H9 (cell line): Measurements from ENCODE around the gene C2orf92. TPM values are rescaled to one million over a fixed set of nuclear protein-coding genes. Genes with fewer than 3 reads are reported as not detected.

ENCODE experiments used
- DNase-seq: peaks from one replicate; pipeline ENCODE4 v3.0.0-alpha.2; 2017
- H2AFZ ChIP-seq: one replicate; pipeline ENCODE4 v1.6.1; 2013; ENCODE audit warnings: mild to moderate bottlenecking, low read length, control low read depth, moderate library complexity
- H2AK5ac ChIP-seq: 2 replicates; pipeline ENCODE4 v1.6.1; 2013; ENCODE audit warnings: low read length, control low read depth, mixed read lengths; ENCODE audit not compliant: insufficient read length
- H2BK120ac ChIP-seq: one replicate; pipeline ENCODE4 v1.6.1; 2013; ENCODE audit warnings: low read depth, mild to moderate bottlenecking, low read length, control low read depth, inconsistent platforms; ENCODE audit not compliant: poor library complexity, severe bottlenecking
- H2BK12ac ChIP-seq: 2 replicates; pipeline ENCODE4 v1.6.1; 2013; ENCODE audit warnings: low read length, control low read depth, mixed read lengths, low read depth; ENCODE audit not compliant: insufficient read length
- H2BK15ac ChIP-seq: 2 replicates; pipeline ENCODE4 v1.6.1; 2013; ENCODE audit warnings: low read depth, low read length, control low read depth
- H2BK20ac ChIP-seq: one replicate; pipeline ENCODE4 v1.6.1; 2013; ENCODE audit warnings: low read depth, mild to moderate bottlenecking, low read length, control low read depth, inconsistent platforms; ENCODE audit not compliant: poor library complexity, severe bottlenecking
- H2BK5ac ChIP-seq: 2 replicates; pipeline ENCODE4 v1.6.1; 2013; ENCODE audit warnings: low read length, control low read depth, mixed read lengths; ENCODE audit not compliant: insufficient read length
- H3K14ac ChIP-seq: 2 replicates; pipeline ENCODE4 v1.6.1; 2013; ENCODE audit warnings: low read length, control low read depth; ENCODE audit not compliant: insufficient read depth
- H3K18ac ChIP-seq: 2 replicates; pipeline ENCODE4 v1.6.1; 2013; ENCODE audit warnings: low read depth, mild to moderate bottlenecking, mixed read lengths, low read length, control low read depth; ENCODE audit not compliant: insufficient read length
- H3K23ac ChIP-seq: 2 replicates; pipeline ENCODE4 v1.6.1; 2013; ENCODE audit warnings: low read length, control low read depth, mixed read lengths, low read depth; ENCODE audit not compliant: insufficient read length
- H3K23me2 ChIP-seq: 2 replicates; pipeline ENCODE4 v1.6.1; 2013; ENCODE audit warnings: low read depth, mild to moderate bottlenecking, mixed read lengths, low read length, control low read depth; ENCODE audit not compliant: insufficient read length, poor library complexity, severe bottlenecking
- H3K27ac ChIP-seq: 2 replicates; pipeline ENCODE4 v1.5.1; 2013; ENCODE audit warnings: low read length, control low read depth, mixed read lengths, low read depth; ENCODE audit not compliant: insufficient read length
- H3K27me3 ChIP-seq: 2 replicates; pipeline ENCODE4 v1.6.1; 2013; ENCODE audit warnings: low read length, control low read depth, inconsistent platforms; ENCODE audit not compliant: insufficient read depth
- H3K4ac ChIP-seq: 2 replicates; pipeline ENCODE4 v1.6.1; 2013; ENCODE audit warnings: low read depth, mild to moderate bottlenecking, control low read depth, inconsistent platforms, low read length, moderate library complexity
- H3K4me1 ChIP-seq: 2 replicates; pipeline ENCODE4 v1.6.1; 2013; ENCODE audit warnings: low read length, control low read depth, inconsistent platforms; ENCODE audit not compliant: insufficient read depth
- H3K4me2 ChIP-seq: 2 replicates; pipeline ENCODE4 v1.6.1; 2013; ENCODE audit warnings: low read length, control low read depth, mixed read lengths; ENCODE audit not compliant: insufficient read length, insufficient read depth
- H3K56ac ChIP-seq: 2 replicates; pipeline ENCODE4 v1.6.1; 2013; ENCODE audit warnings: low read depth, mild to moderate bottlenecking, mixed read lengths, low read length, control low read depth; ENCODE audit not compliant: insufficient read length
- H3K79me1 ChIP-seq: 2 replicates; pipeline ENCODE4 v1.6.1; 2013; ENCODE audit warnings: low read depth, mild to moderate bottlenecking, moderate library complexity, low read length, control low read depth, inconsistent platforms; ENCODE audit not compliant: insufficient read depth, poor library complexity, severe bottlenecking
- H3K79me2 ChIP-seq: 2 replicates; pipeline ENCODE4 v1.6.1; 2013; ENCODE audit warnings: low read length, control low read depth, inconsistent platforms; ENCODE audit not compliant: insufficient read depth
- H3K9ac ChIP-seq: 2 replicates; pipeline ENCODE4 v1.6.1; 2013; ENCODE audit warnings: low read length, control low read depth, mixed read lengths; ENCODE audit not compliant: insufficient read length; ENCODE audit errors: extremely low read depth
- H3K9me3 ChIP-seq: one replicate; pipeline ENCODE4 v1.6.1; 2013; ENCODE audit warnings: low read depth, low read length, inconsistent platforms; ENCODE audit not compliant: control insufficient read depth
- H3T11ph ChIP-seq: one replicate; pipeline ENCODE4 v1.6.1; 2013; ENCODE audit warnings: mild to moderate bottlenecking, low read length, control low read depth, inconsistent platforms
- H4K20me1 ChIP-seq: one replicate; pipeline ENCODE4 v1.6.1; 2013; ENCODE audit not compliant: control insufficient read depth, insufficient read length, insufficient read depth
- H4K5ac ChIP-seq: 2 replicates; pipeline ENCODE4 v1.6.1; 2013; ENCODE audit warnings: low read depth, mild to moderate bottlenecking, mixed read lengths, low read length, control low read depth; ENCODE audit not compliant: insufficient read length
- H4K8ac ChIP-seq: replicated peaks from 2 replicates; pipeline ENCODE4 v1.6.1; 2013; ENCODE audit warnings: low read length, control low read depth, mixed read lengths, low read depth; ENCODE audit not compliant: insufficient read length
- H4K91ac ChIP-seq: 2 replicates; pipeline ENCODE4 v1.6.1; 2013; ENCODE audit warnings: low read depth, mild to moderate bottlenecking, moderate library complexity, mixed read lengths, low read length, control low read depth; ENCODE audit not compliant: insufficient read length
- H3K27ac Mint-ChIP-seq, 3 experiments: 2 replicates in 2 of 3; 3 replicates in 1 of 3; pipeline ENCODE4 v1.8.0; 2020 to 2021; ENCODE audit warnings: mixed read lengths in 3 of 3, mild to moderate bottlenecking in 1 of 3, moderate library complexity in 1 of 3
- H3K27me3 Mint-ChIP-seq: 2 replicates; pipeline ENCODE4 v1.8.0; 2021; ENCODE audit warnings: low read depth, mild to moderate bottlenecking, moderate library complexity, mixed read lengths
- H3K36me3 Mint-ChIP-seq, 3 experiments: 2 replicates in 2 of 3; 3 replicates in 1 of 3; pipeline ENCODE4 v1.8.0; 2020 to 2021; ENCODE audit warnings: low read depth in 3 of 3, mixed read lengths in 3 of 3; ENCODE audit not compliant: insufficient read depth in 1 of 3
- H3K4me1 Mint-ChIP-seq, 2 experiments: 2 replicates each; pipeline ENCODE4 v1.8.0; 2020; ENCODE audit warnings: mixed read lengths in 2 of 2
- H3K4me3 Mint-ChIP-seq, 2 experiments: 2 replicates in 1 of 2; 3 replicates in 1 of 2; pipeline ENCODE4 v1.8.0; 2020 to 2021; ENCODE audit warnings: mild to moderate bottlenecking in 2 of 2, mixed read lengths in 2 of 2, moderate library complexity in 1 of 2
- H3K9me3 Mint-ChIP-seq, 2 experiments: 2 replicates in 1 of 2; 3 replicates in 1 of 2; pipeline ENCODE4 v1.8.0; 2020; ENCODE audit warnings: mild to moderate bottlenecking in 2 of 2, mixed read lengths in 2 of 2, moderate library complexity in 1 of 2
- WGBS: extraction: QIAGEN DNeasy Blood & Tissue Kit; methylation state at CpG from one replicate; pipeline ENCODE4 v1.1.7; 2013; ENCODE audit warnings: missing lambda C conversion rate, low lambda C conversion rate, mixed read lengths; ENCODE audit not compliant: insufficient read length; ENCODE audit errors: extremely low coverage; 5-methylcytosine and 5-hydroxymethylcytosine counted together
- total RNA-seq: library from RNA; stranded (reverse); gene quantifications from 2 replicates; pipeline ENCODE4 v1.2.1, GENCODE V29; 2021
- TF ChIP-seq, protein P1 (sequence below): fragments of 200-600 bp; sonication (generic); conservative IDR thresholded peaks from 3 replicates; pipeline ENCODE4 v1.8.0; 2021; ENCODE audit warnings: antibody characterized with exemption, mild to moderate bottlenecking

C2orf92 gene
- total RNA-seq, 1 experiment from 2014 or later, result 7.3 TPM

DNA sequence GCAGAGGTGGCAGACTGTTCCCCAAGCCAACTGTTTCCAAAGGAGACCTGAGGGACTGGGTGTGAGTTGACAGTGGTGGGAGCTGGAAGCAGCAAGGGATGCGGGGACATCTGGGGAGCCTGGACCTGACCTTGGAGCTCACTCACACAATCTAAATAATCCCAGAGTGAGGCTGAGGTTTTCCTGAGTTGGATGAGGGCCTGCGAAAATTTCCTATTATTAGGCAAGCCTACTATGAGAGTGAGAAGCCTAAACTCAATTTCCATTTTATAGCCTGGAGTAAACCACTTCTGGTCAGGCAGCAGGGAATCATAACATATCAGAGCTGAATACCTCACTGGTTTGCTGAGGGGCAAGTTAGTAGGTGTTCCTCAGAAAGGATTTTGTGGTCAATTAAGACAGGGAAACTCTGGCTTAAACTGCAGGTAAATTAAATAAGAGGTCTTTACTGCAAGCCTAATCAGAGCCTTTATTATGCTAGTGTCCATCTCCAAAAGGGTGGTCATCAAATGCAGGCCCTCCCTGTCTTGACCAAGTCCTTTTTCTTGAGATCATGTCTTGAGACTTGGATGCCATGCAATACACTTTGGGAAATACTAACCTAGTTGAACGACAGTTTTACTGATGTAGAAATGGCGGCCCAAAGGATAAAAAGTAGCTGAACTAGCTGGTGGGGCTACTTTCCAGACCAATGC lies 25.3 kb upstream of the C2orf92 start:
- DNase-seq, result no peak
- Histone ChIP-seq H3K79me2 (no peaks in the 10 kb centered on the region), H2BK20ac (no peak overlapping the region), H4K91ac (no peak overlapping the region), H2AK5ac (no peak overlapping the region), H3K18ac (no peak overlapping the region), H4K20me1 (no peaks in the 10 kb centered on the region), H3K23me2 (peaks cover 5% of the 10 kb centered on the region), H4K8ac (no peak overlapping the region), H2BK15ac (no peak overlapping the region), H2BK5ac (no peak overlapping the region), H3K4me1 (no peaks in the 10 kb centered on the region), H3K9me3 (no peaks in the 10 kb centered on the region), H3K79me1 (peaks cover 2% of the 10 kb centered on the region), H3K27me3 (no peaks in the 10 kb centered on the region), H3T11ph (no peak overlapping the region), H4K5ac (no peak overlapping the region), H2BK120ac (no peak overlapping the region), H3K56ac (no peak overlapping the region), H3K4me2 (no peak overlapping the region), H3K27ac (no peak overlapping the region), H3K4ac (no peak overlapping the region), H2AFZ (no peak overlapping the region), H3K9ac (no peak overlapping the region), H3K23ac (no peak overlapping the region), H3K14ac (no peak overlapping the region), H2BK12ac (no peak overlapping the region)
- Mint-ChIP-seq H3K36me3 (peaks cover 15 to 25% (median 23%) of the 10 kb centered on the region in 3 experiments), H3K27me3 (no peaks in the 10 kb centered on the region), H3K9me3 (no peaks in the 10 kb centered on the region), H3K4me1 (peaks cover 16% of the 10 kb centered on the region in 2 experiments), H3K27ac (no peak overlapping the region), H3K4me3 (peak overlapping the region in 1 of 2 experiments; percentile 42; a peak in 1 of 5 replicates)
- TF ChIP-seq, protein P1, sequence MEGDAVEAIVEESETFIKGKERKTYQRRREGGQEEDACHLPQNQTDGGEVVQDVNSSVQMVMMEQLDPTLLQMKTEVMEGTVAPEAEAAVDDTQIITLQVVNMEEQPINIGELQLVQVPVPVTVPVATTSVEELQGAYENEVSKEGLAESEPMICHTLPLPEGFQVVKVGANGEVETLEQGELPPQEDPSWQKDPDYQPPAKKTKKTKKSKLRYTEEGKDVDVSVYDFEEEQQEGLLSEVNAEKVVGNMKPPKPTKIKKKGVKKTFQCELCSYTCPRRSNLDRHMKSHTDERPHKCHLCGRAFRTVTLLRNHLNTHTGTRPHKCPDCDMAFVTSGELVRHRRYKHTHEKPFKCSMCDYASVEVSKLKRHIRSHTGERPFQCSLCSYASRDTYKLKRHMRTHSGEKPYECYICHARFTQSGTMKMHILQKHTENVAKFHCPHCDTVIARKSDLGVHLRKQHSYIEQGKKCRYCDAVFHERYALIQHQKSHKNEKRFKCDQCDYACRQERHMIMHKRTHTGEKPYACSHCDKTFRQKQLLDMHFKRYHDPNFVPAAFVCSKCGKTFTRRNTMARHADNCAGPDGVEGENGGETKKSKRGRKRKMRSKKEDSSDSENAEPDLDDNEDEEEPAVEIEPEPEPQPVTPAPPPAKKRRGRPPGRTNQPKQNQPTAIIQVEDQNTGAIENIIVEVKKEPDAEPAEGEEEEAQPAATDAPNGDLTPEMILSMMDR, result no peak
- no CpG with 5 or more reads among the region's 4 CpGs for WGBS
